IPS-20b (cell line): Measurements from ENCODE around the gene WARS2.

Source experiments
- H3K27ac ChIP-seq: one replicate; pipeline ENCODE4 v1.5.1; 2013; ENCODE audit warnings: low read length
- H3K27me3 ChIP-seq: 2 replicates; pipeline ENCODE4 v1.6.1; 2013; ENCODE audit warnings: mild to moderate bottlenecking, low read length, inconsistent platforms; ENCODE audit not compliant: insufficient read depth
- H3K36me3 ChIP-seq: 2 replicates; pipeline ENCODE4 v1.6.1; 2013; ENCODE audit warnings: low read depth, mild to moderate bottlenecking, inconsistent platforms, low read length, moderate library complexity; ENCODE audit not compliant: insufficient read depth
- H3K4me1 ChIP-seq: 2 replicates; pipeline ENCODE4 v1.6.1; 2013; ENCODE audit warnings: mild to moderate bottlenecking, control low read depth, inconsistent platforms, low read length, moderate library complexity; ENCODE audit not compliant: insufficient read depth
- H3K4me3 ChIP-seq: 2 replicates; pipeline ENCODE4 v1.5.1; 2013; ENCODE audit warnings: mild to moderate bottlenecking, low read length, inconsistent platforms
- H3K9ac ChIP-seq: 2 replicates; pipeline ENCODE4 v1.6.1; 2013; ENCODE audit warnings: low read depth, mild to moderate bottlenecking, inconsistent platforms, low read length, moderate library complexity
- H3K9me3 ChIP-seq: 2 replicates; pipeline ENCODE4 v1.6.1; 2013; ENCODE audit warnings: mild to moderate bottlenecking, low read depth, low read length, inconsistent platforms; ENCODE audit not compliant: insufficient read depth

The WARS2 gene

DNA sequence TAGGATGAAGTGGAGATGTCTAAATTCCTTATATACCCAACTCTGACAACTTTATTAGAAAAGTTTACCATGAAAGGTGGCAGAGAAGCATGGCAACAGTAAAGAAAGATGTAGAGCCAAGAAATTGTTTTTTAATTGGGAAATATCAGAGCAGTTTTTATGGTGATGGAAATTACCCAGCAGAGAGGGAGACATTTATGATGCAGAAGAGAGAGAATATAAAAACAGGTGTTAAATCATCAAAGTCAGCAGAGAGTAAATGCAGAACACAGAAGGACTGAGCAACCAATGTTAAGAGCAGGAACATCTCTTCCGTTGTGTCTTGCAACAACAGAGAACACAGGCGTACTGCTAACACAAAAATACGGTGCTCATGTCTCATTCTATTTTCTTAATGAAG is 28.2 kb downstream of the WARS2 start:
- no peak overlapping the region for H3K9ac ChIP-seq
- no peak overlapping the region for H3K27ac ChIP-seq
- no peak overlapping the region for H3K4me3 ChIP-seq
- peaks cover 11% of the 10 kb centered on the region; the same call in 1 of the 2 replicates for H3K4me1 ChIP-seq
- no peaks in the 10 kb centered on the region for H3K36me3 ChIP-seq
- no peaks in the 10 kb centered on the region for H3K27me3 ChIP-seq
- no peaks in the 10 kb centered on the region for H3K9me3 ChIP-seq

GRCh38 chr1:119108988-119109387 is 31.5 kb downstream of the WARS2 start:
- no peaks in the 10 kb centered on the region for H3K36me3 ChIP-seq
- H3K27ac ChIP-seq = no peak overlapping the region
- no peak overlapping the region for H3K9ac ChIP-seq
- H3K4me1 ChIP-seq = no peaks in the 10 kb centered on the region
- no peaks in the 10 kb centered on the region for H3K27me3 ChIP-seq
- H3K9me3 ChIP-seq = no peaks in the 10 kb centered on the region
- H3K4me3 ChIP-seq = no peak overlapping the region

DNA sequence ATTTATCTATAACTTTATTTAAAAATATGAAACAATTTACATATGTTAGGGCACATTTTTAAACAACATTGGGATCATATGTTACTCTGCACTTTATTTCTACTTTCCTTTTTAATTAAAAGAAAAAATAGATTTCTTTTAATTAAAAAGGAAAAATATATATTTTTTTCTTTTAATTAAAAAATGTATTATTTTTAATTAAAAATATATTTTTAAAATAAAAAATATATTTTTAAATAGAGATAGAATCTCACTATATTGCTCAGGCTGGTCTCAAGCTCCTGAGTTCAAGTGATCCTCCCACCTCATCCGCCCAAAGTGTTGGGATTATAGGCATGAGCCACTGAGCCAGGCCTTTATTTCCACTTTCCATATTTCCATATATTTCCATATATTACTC is 36.7 kb downstream of the WARS2 start:
- no peaks in the 10 kb centered on the region for H3K36me3 ChIP-seq
- H3K9me3 ChIP-seq = no peaks in the 10 kb centered on the region
- H3K4me3 ChIP-seq = no peak overlapping the region
- no peak overlapping the region for H3K27ac ChIP-seq
- H3K27me3 ChIP-seq = no peaks in the 10 kb centered on the region
- no peaks in the 10 kb centered on the region for H3K4me1 ChIP-seq
- no peak overlapping the region for H3K9ac ChIP-seq

DNA sequence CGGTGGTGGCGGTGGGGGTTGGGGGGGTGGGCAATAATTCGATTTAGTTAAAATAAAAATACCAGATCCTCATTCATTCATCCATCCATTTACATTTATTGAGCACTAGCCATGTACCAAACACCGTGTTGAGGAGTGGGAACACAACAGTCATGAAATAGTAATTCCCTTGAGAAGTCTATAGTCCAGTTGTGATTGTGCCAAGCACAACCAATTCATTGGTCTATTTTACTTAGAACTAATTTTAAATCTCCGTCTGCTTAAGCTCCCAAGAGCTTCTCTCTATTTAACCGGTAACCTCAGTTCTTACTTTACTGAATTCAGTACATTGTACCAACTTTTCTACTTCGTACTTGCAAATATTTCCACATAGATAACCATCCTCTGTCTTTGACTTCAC is 38.4 kb downstream of the WARS2 start:
- Histone ChIP-seq H3K27me3 (no peaks in the 10 kb centered on the region), H3K4me1 (peaks cover 3% of the 10 kb centered on the region; the same call in 1 of the 2 replicates), H3K36me3 (no peaks in the 10 kb centered on the region), H3K4me3 (no peak overlapping the region), H3K9me3 (no peaks in the 10 kb centered on the region), H3K27ac (no peak overlapping the region), H3K9ac (no peak overlapping the region)

DNA sequence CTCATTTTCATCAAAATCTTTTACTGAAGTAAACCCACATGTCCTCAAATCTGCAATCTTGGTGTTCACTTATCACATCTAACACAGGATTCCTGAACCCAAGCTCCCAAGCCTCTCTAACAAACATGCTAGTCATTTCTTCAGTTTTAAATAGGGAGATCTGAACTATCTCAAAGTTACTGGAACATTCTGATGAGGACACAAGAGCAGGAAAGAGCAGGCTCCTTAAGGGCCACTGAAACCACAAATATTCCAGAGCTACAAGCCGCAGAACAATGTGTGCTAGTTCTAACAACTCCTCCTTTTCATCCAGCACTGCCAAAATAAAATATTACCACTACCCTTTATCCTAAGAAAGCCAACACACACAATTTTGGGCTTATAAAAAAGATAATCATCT is 38.9 kb downstream of the WARS2 start:
- Histone ChIP-seq H3K27ac (no peak overlapping the region), H3K9ac (no peak overlapping the region), H3K9me3 (no peaks in the 10 kb centered on the region), H3K4me3 (no peak overlapping the region), H3K4me1 (peaks cover 3% of the 10 kb centered on the region; the same call in 1 of the 2 replicates), H3K36me3 (no peaks in the 10 kb centered on the region), H3K27me3 (no peaks in the 10 kb centered on the region)

- Histone ChIP-seq H3K36me3 (no peaks in the 10 kb centered on the region), H3K9ac (no peak overlapping the region), H3K4me3 (no peak overlapping the region), H3K4me1 (peaks cover 3% of the 10 kb centered on the region; the same call in 1 of the 2 replicates), H3K27me3 (no peaks in the 10 kb centered on the region), H3K9me3 (no peaks in the 10 kb centered on the region), H3K27ac (no peak overlapping the region)
Observed at GRCh38 chr1:119099775-119100174, 40.7 kb downstream of the WARS2 start.

GRCh38 chr1:119097380-119097779 is 43.1 kb downstream of the WARS2 start:
- Histone ChIP-seq H3K9ac (no peak overlapping the region), H3K36me3 (no peaks in the 10 kb centered on the region), H3K4me3 (no peak overlapping the region), H3K4me1 (peaks cover 3% of the 10 kb centered on the region; the same call in 1 of the 2 replicates), H3K27ac (no peak overlapping the region), H3K27me3 (no peaks in the 10 kb centered on the region), H3K9me3 (no peaks in the 10 kb centered on the region)

- Histone ChIP-seq H3K36me3 (no peaks in the 10 kb centered on the region), H3K9ac (no peak overlapping the region), H3K9me3 (peaks cover 3% of the 10 kb centered on the region; the same call in 1 of the 2 replicates), H3K27ac (no peak overlapping the region), H3K4me1 (peaks cover 3% of the 10 kb centered on the region; the same call in 1 of the 2 replicates), H3K4me3 (no peak overlapping the region), H3K27me3 (no peaks in the 10 kb centered on the region)
Observed at GRCh38 chr1:119093721-119094120, 46.7 kb downstream of the WARS2 start.

DNA sequence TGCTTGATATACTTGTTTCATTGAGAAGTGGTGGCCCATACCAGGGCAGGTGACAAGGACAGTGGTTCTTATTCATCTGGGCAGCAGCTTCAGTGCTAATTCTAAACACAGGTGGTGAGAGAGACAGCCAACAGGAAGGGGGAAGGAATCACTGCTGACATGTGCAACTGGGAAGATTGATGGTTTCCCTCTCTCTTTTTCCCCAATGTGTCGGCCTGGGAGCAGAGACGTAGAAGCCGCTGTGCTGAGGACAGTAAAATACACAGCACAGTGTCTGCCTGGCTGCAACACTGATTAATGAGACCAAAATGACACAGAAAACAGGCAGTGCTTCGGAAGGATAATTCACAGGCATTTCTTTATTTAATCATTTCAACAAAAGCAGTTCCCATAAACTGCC is 48.8 kb downstream of the WARS2 start:
- no peak overlapping the region for H3K4me3 ChIP-seq
- peaks cover 3% of the 10 kb centered on the region; the same call in 1 of the 2 replicates for H3K9me3 ChIP-seq
- H3K36me3 ChIP-seq = no peaks in the 10 kb centered on the region
- no peaks in the 10 kb centered on the region for H3K27me3 ChIP-seq
- H3K27ac ChIP-seq = no peak overlapping the region
- H3K9ac ChIP-seq = no peak overlapping the region
- H3K4me1 ChIP-seq = peaks cover 5% of the 10 kb centered on the region; the same call in 1 of the 2 replicates

DNA sequence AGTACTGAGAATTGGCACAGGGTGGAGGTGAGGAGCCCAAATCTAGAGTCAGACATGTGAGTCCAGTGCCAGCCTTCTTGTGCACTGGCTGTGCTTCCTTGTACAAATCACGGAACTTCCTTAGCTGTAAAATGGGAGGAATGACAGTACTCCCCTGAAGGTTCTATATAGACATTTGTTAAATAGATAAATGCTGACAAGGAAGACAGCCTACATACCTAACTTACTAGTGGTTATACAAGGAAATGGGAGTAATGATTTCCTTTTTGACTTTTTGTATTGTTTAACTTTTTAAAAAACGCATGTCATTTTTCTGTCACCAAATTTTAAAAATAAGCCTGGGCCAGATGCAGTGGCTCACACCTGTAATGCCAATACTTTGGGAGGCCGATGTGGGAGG is 50.2 kb downstream of the WARS2 start:
- Histone ChIP-seq H3K36me3 (no peaks in the 10 kb centered on the region), H3K4me3 (no peak overlapping the region), H3K27ac (no peak overlapping the region), H3K27me3 (no peaks in the 10 kb centered on the region), H3K9me3 (peaks cover 3% of the 10 kb centered on the region; the same call in 1 of the 2 replicates), H3K4me1 (peaks cover 5% of the 10 kb centered on the region; the same call in 1 of the 2 replicates), H3K9ac (no peak overlapping the region)

GRCh38 chr1:119086830-119087229 is 53.6 kb downstream of the WARS2 start:
- no peak overlapping the region for H3K27ac ChIP-seq
- peaks cover 5% of the 10 kb centered on the region; the same call in 1 of the 2 replicates for H3K4me1 ChIP-seq
- H3K4me3 ChIP-seq = no peak overlapping the region
- H3K9ac ChIP-seq = no peak overlapping the region
- peaks cover 3% of the 10 kb centered on the region for H3K9me3 ChIP-seq
- no peaks in the 10 kb centered on the region for H3K27me3 ChIP-seq
- H3K36me3 ChIP-seq = no peaks in the 10 kb centered on the region

- Histone ChIP-seq H3K4me3 (no peak overlapping the region), H3K36me3 (no peaks in the 10 kb centered on the region), H3K27me3 (no peaks in the 10 kb centered on the region)
Observed at GRCh38 chr1:119084798-119085197, 55.7 kb downstream of the WARS2 start.

More at GRCh38 chr1:119084798-119085197, 55.7 kb downstream of the WARS2 start:
- Histone ChIP-seq H3K9ac (no peak overlapping the region), H3K27ac (no peak overlapping the region), H3K9me3 (no peaks in the 10 kb centered on the region; the same call in 1 of the 2 replicates), H3K4me1 (peaks cover 20% of the 10 kb centered on the region; the same call in 1 of the 2 replicates)
